IMR-90 (cell line): ENCODE measurements around the gene OBP2A. TPM values are rescaled to one million over a fixed set of nuclear protein-coding genes. Genes with fewer than 3 reads are reported as not detected.

ENCODE experiments used
- polyA plus RNA-seq, 3 experiments: library from polyadenylated mRNA; depleted of rRNA; stranded (reverse); fragments of >200 nt; gene quantifications; 2 replicates each; pipeline ENCODE4 v1.2.3, GENCODE V29; 2012; ENCODE audit warnings: low replicate concordance in 1 of 3
- total RNA-seq: library from RNA; depleted of rRNA; stranded (reverse); fragments of >200 nt; gene quantifications from 2 replicates; pipeline ENCODE4 v1.2.3, GENCODE V29; 2012; rRNA removed

Gene OBP2A
- total and polyA plus RNA-seq, 2 of the 4 experiments (the other 2 are of a cell fraction), result not detected

Other genes with a start within 250 kb of the OBP2A start
- 3.8 and 4.4 TPM in 2 replicates for gene PPP1R26, start 66.3 kb upstream of the OBP2A start, total RNA-seq
- 5.6 and 6.0 TPM in 2 replicates for gene PPP1R26, start 66.3 kb upstream of the OBP2A start, polyA plus RNA-seq (2012; rRNA removed)
- gene MRPS2, start 45.4 kb upstream of the OBP2A start, total RNA-seq, result 53.1 and 54.4 TPM in 2 replicates
- gene MRPS2, start 45.4 kb upstream of the OBP2A start, polyA plus RNA-seq (2012; rRNA removed), result 104 and 142 TPM in 2 replicates
- not detected in 2 replicates for gene LCN1, start 24.7 kb upstream of the OBP2A start, total RNA-seq
- not detected in 2 replicates for gene LCN1, start 24.7 kb upstream of the OBP2A start, polyA plus RNA-seq (2012; rRNA removed)
- gene PAEP, start 15.6 kb downstream of the OBP2A start, total RNA-seq, result not detected in 2 replicates
- not detected in 2 replicates for gene PAEP, start 15.6 kb downstream of the OBP2A start, polyA plus RNA-seq (2012; rRNA removed)
- not detected in 2 replicates for gene GLT6D1, start 93.4 kb downstream of the OBP2A start, total RNA-seq
- gene GLT6D1, start 93.4 kb downstream of the OBP2A start, polyA plus RNA-seq (2012; rRNA removed), result not detected in 2 replicates
- not detected in 2 replicates for gene LCN9, start 117.2 kb downstream of the OBP2A start, total RNA-seq
- gene LCN9, start 117.2 kb downstream of the OBP2A start, polyA plus RNA-seq (2012; rRNA removed), result not detected in 2 replicates
- gene SOHLH1, start 153.4 kb downstream of the OBP2A start, total RNA-seq, result not detected in 2 replicates
- not detected in 2 replicates for gene SOHLH1, start 153.4 kb downstream of the OBP2A start, polyA plus RNA-seq (2012; rRNA removed)
- gene KCNT1, start 156.1 kb downstream of the OBP2A start, total RNA-seq, result not detected in 2 replicates
- not detected in 2 replicates for gene KCNT1, start 156.1 kb downstream of the OBP2A start, polyA plus RNA-seq (2012; rRNA removed)